NCI-H2227 treated with DMSO at 0.1 percent for 48 hours (cell line): ENCODE results near the gene MRPS2.
"Not testable (repeated sequence)": the region's sequence is repeated elsewhere in the genome, so short reads cannot be mapped to it uniquely, and the experiment has no call there.

ENCODE experiments used
- DNase-seq: peaks from one replicate; lab custom pipeline; 2025; lab: John Stamatoyannopoulos, UW

The MRPS2 gene

GRCh38 chr9:135531096-135531495 is 30.6 kb downstream of the MRPS2 start:
- DNase-seq, result no peak

- DNase-seq, result no peak
Observed at GRCh38 chr9:135533113-135533512, 32.6 kb downstream of the MRPS2 start.

DNA sequence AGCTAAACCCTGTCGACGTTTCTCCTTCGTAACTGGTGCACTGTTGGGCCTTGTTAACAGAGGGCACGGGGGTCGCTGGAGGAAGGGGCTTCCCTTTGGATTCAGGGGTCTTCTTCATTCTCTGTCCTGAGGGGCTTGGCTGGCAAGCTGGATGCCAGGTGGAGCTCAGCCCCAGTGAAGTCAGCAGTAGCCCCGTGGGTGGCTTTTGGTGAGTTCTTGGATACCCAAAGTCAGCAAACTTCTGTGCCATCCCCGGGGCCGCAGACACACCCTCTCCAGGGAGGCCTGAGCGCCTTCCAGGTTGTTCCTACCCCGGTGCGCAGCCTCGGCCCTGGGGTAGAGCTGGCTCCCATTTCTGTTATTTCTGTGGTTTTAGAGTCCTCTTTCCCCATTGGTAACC is 33.2 kb downstream of the MRPS2 start:
- no peak for DNase-seq

- DNase-seq, result not testable (repeated sequence)
Observed at GRCh38 chr9:135534192-135534711, 33.8 kb downstream of the MRPS2 start.

- not testable (repeated sequence) for DNase-seq
Observed at GRCh38 chr9:135534826-135535225, 34.3 kb downstream of the MRPS2 start.

DNA sequence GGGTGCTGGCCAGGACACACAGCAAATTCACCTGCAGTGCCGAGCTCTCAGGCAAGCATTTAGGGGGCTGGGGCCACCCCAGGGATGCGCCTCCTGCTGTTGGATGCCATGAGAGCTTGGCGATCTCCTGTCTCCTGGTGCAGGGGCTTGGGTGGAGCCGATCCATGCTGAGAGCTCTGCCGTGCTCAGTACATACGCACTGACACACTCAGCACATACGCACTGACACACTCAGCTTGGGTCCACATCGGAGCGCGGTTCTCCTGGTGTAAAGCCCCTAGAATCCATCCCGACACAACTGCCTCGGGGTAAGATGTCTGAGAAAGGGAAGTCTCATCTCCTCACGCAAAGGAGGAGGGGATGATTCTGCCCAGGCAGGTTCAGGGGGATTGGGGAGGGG is 35.1 kb downstream of the MRPS2 start:
- DNase-seq, result not testable (repeated sequence)

- DNase-seq, result no peak
Observed at GRCh38 chr9:135536216-135536615, 35.7 kb downstream of the MRPS2 start.

DNA sequence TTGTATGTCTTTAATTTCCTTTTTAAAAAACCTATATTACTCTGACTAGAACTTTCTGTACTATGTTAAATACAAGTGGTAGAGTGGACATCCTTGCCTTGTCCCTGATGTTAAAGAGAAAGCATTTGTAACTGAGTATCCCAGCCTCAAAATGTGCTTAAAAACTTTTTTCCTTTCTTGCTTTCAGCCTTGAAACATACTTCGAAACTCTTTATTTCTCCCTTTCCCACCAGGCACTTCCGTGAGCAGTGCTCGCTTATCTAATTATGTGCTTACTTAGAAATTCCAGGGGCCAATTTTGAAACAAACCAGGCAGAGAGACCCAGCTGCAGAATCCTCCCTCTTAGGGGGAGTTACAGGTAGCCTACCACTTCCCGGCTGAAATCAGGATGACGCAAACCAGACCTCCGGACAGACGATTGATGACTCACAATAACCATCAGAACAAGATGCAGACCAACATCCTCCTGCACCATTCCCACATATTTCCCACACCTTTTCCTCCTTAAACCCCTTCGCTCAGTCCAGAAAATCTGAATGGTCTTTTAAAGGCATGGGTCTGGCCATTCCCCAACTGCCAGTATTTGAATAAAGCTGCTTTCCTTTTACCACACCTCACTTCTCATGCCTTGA is 42.9 kb downstream of the MRPS2 start:
- not testable (repeated sequence) for DNase-seq

GRCh38 chr9:135544981-135545635 is 44.6 kb downstream of the MRPS2 start:
- no peak for DNase-seq

DNA sequence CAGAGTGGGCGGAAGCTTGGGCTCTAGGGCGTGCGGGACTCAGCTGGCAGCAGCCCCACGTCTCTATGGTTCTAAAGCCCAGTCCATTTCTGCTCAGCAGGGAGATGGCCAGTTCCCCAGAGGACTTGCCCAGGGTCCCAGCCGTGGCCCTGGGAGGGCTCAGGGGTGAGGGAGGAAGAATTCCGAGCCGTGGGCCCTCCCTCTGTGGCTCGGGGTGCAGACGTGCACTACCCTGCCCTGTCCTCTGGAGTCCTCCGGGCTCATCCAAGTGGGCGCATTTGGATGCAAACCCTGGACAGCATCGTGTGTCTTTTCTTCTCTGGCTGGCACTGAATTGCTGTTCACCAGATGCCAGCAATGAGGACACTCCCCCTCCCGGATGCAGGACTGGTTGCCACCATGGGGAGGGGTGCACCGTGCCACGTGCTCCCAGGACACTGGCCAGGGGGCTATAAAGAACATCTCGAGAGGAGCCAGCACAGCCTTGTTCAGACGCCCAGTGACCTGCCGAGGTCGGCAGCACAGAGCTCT is 45.2 kb downstream of the MRPS2 start, which contains the start of gene OBP2A:
TSS of gene OBP2A (plus strand) at position 481 of the 531 bp plus-strand sequence. CDS start 55 bp downstream, outside the sequence.
- DNase-seq, result not testable (repeated sequence)

DNA sequence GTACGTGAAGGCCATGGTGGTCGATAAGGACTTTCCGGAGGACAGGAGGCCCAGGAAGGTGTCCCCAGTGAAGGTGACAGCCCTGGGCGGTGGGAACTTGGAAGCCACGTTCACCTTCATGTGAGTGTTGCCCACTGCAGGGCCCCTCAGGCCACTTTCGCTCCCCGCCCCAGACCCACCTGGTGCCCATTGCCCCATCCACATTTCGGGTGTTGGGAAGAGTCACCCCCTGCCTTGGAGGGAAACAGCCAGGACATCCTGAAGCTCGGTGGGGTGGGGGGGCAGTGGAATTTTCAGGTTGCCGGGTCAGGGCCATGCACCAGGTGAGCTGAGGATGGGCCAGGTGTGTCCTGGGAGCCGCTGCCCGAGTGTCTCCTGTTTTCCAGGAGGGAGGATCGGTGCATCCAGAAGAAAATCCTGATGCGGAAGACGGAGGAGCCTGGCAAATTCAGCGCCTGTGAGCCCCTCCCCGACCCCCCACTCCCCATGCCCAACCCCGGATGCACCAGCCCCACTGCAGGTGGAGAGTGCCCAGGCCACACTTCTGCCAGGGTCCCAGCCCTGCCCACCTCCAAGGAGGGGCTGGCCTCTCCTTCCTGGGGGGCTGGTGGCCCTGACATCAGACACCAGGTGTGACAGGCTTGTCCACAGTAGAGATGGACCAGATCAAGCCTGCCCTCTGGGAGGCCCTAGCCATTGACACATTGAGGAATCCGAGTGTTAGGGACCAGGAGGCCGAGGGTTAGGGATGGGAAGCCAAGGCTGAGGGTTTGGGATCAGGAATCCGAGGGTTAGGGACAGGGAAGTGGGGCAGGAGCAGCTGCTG is 46.5 kb downstream of the MRPS2 start:
- not testable (repeated sequence) for DNase-seq

DNA sequence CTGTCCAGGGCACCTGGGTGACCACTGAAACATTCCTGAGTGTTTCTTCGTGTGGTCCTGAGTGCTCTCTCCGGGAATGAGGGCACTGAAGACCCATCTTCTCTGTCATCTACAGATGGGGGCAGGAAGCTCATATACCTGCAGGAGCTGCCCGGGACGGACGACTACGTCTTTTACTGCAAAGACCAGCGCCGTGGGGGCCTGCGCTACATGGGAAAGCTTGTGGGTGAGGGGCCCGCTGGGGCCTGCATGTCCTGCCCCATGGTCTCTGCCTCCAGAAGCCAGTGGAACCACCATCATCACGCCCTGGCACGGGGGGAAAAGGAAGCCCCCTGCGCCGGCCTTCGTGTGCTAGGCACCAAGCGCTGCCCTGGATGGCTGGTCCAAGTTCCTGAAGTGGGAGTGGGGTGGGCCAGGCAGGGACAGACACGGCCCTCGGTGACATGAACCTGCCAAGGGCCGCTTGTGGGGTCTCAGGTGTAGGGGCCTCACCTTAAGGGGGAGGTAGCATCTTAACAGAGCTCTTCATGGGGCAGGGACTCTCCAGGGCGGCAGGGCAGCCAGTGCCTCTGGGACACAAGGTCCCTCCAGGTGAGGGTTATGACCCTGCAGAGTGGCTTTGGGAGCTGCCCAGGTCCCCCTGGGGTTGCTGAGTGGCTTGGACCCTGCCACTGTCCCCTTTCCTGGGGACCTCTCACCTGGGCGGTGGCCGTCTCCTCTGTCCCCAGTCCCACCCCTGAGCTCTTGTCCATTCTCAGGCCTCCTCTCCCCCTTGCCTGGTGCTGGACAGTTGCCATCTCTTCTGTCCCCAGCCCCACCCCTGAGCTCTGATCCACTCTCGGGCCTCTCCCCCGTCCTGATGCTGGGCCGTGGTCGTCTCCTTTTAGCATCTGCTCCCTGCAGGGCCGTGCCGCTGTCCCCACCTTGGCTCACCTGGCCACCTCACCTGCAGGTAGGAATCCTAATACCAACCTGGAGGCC is 47.6 kb downstream of the MRPS2 start:
- no peak for DNase-seq

- not testable (repeated sequence) for DNase-seq
Observed at GRCh38 chr9:135549478-135550343, 49.2 kb downstream of the MRPS2 start.

DNA sequence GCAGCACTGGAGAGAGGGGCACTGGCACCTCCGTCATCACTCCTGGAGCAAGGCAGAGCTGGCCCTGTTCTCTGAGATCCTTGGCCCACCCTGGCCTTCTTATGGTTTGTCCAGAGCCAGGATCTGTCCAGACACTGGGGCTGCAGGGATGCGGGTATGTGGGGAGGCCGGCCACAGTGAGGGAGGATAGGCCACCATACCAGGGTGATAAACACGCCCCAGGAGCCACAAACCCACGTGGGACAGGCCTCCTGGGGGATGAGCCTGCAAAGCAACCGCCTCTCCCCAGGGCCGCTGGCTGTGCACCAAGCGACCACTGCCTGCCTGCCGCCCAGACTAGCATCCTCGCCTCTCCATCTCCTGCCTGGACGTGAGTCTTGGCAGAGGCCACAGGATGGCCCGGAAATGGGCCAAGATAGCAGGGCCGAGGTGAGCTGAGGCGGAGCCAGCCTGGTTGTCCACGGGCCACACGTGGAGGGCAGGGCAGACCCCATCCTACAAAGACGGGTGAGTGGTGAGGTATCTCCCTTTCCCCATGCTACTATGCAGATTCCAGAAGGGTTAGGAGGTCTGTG is 49.9 kb downstream of the MRPS2 start:
- DNase-seq, result no peak

DNA sequence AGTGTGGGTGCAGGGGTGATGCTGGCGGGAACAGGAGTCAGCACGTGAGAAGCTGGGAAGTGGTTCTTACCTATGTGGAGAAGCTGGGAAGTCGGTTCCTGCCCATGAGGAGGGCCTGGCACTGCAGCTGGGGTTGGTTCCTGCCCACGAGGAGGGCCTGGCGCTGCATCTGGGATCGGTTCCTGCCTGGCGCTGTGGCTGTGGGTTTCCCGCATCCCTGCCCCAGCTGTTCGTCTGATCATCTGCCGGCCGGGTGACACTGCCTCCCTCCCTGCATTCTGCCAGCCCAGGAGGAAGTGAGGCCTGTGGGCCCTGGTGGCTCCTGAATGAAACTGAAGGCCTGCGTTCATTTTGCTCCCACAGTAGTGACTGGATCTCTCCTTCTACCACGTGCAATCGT is 50.5 kb downstream of the MRPS2 start:
- no peak for DNase-seq

- DNase-seq, result no peak
Observed at GRCh38 chr9:135551456-135551855, 51.0 kb downstream of the MRPS2 start.

GRCh38 chr9:135552021-135552697 is 51.7 kb downstream of the MRPS2 start:
- no peak for DNase-seq

DNA sequence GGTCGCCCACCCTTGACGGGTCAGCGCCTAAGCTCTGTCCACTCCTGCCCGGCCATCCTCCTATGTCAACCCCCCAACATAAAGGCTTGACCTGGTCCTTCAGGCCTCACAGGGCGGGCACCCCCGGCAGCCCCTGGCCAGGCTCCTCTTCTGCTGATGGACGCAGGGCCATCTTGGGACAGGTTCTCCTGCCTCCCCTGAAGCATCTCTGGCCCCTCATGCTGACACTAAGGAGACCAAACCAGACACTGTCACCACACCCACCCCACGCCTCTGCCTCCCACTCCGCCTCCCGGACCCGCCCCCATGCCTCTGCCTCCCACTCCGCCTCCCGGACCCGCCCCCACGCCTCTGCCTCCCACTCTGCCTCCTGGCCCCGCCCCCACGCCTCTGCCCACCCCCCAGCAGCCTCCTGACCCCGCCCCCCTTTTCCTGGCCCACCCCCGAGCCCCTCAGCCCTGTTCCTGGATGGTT is 52.3 kb downstream of the MRPS2 start:
- no peak for DNase-seq
